Activated CD4-positive, alpha-beta T cell treated with anti-CD3 and anti-CD28 coated beads, Interleukin-2, amount 50 U/mL, for 48 hours (primary cell): ENCODE measurements around the gene THRB.

Experiments
- DNase-seq, 2 experiments: peaks; one replicate each; pipeline ENCODE4 v3.0.0-alpha.2; 2020

Gene THRB

GRCh38 chr3:24372559-24373197 lies 122.0 kb downstream of the THRB start:
- no peak for DNase-seq

DNA sequence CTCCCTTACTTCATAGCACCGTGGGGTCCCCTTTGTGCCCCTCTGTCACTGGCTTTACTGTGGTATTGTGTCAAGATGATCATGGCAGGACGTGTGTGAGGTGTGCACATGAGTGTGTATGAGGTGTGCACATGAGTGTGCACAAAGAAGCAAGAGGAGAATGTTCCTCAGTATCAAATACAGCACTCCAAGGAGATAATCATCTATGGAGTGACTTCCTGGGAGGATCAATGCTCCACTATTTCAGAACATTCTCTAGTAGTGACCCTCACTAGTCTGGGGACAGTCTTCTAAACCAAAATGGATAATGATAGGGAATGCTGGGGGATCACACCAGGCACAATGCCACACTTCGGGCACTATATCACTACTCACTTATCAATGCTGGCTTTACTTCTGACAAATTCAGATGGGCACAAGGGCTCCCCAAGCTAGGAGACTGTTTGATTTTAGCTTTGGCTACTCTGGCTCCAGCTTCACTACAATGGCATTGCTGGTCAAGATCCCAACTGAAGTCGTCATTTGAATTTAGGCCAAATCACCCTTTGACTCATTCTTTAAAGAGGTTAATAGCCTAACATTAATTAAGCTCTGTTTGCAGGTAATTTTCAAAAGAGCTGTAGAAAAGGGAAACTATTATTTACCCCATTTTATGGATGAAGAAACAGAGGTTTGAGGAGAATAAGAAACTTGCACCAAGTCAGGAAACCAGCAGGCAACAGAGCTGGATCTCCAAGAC lies 124.1 kb downstream of the THRB start:
- DNase-seq = no peak

- no peak for DNase-seq
Measured at GRCh38 chr3:24368605-24369004, 126.0 kb downstream of the THRB start.

- DNase-seq = no peak
Measured at GRCh38 chr3:24367664-24368264, 126.9 kb downstream of the THRB start.

DNA sequence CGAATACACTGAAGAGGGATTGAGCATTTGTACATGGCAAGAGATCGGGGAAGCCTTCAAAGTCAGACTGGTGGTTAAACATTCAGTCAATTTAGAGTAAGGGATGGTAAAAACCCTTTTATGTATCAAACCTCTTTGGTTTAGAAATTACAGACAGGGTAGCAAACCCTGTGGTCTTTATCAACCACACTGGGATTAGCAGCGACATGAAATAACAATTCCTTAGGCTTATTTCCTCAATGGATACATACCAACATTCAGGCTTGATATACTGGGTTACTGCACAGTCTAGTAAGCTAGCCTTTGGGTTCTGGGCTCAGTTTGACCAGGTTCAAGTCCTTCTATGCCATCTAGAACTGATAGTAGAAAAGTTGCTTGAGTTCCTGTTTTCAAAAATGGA lies 127.4 kb downstream of the THRB start:
- DNase-seq = no peak

- DNase-seq = no peak
Measured at GRCh38 chr3:24365168-24365567, 129.5 kb downstream of the THRB start.

DNA sequence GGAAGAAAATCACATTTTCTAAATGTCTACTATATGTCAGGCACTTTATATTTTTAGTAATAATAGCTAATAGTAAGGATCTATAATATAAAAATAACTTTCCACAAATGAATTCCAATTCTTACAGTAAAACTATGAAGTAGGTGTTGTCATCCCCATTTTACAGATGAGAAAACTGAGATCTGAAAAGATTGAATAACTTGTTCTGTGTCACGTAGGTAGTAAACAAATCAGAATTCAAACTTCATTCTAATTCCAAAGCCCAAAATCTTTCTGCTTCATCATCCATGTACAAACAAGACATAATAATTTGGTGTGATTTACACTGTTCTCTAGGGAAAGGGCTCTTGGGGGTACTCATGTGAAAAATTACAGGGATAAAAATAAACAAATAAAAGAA lies 130.3 kb downstream of the THRB start:
- DNase-seq = no peak

DNA sequence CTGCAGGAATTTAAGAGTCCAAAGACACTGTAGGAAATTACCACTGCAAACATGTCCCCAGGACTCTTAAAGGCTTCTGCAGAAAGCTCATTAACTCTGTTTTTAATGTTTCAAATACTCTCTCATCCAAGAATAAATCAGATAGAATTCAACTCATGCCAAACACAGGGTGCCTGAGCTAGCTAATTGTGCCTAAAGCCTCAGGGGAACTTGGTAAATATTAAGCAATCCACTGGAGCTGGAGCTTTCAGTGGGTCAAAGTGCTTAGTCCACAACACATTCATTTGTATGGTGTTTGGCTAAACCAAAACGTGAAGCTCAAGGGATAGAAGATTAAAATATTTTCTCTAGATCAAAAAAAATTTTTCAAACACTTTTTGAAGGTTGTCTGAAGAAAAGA lies 131.4 kb downstream of the THRB start:
- DNase-seq = no peak

DNA sequence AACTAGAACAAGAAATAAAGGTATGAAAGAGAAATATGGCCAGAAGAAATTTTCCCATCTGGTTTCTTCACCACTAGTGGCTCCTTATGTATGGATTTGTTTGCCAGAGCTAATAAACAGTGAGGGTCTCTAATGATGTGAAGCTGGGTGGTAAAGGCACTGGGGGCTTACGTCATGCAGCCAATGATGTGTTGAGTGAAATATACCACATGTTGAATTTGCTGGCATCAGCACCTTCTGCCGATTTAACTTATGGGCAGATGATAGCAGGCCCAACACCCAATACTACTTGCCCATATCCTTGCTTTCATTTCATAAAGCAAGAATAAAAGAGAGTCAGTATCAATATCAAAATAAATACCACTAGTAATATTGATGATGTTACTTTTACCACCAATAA lies 133.0 kb downstream of the THRB start:
- no peak for DNase-seq

- DNase-seq = no peak
Measured at GRCh38 chr3:24360957-24361356, 133.7 kb downstream of the THRB start.

GRCh38 chr3:24359645-24360462 lies 134.8 kb downstream of the THRB start:
- DNase-seq = no peak

DNA sequence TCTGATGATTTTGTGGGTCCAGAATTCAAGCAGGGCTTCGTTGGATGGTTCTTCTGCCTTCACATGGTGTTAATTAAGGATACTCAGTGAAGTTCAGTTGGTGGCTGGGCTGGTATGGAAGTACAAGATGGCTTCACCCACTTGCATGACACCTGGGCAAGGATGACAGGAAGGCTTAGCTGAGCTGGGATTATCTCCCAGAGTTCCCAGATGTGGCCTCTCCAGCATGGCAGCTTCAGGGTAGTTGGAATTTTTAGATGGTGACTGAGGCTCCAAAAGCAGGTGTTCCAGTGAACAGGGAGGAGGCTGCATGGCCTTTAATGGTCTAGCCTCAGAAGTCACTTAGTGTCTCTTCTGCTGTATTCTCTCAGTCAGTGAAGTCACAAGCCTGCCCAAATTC lies 135.5 kb downstream of the THRB start:
- no peak for DNase-seq

DNA sequence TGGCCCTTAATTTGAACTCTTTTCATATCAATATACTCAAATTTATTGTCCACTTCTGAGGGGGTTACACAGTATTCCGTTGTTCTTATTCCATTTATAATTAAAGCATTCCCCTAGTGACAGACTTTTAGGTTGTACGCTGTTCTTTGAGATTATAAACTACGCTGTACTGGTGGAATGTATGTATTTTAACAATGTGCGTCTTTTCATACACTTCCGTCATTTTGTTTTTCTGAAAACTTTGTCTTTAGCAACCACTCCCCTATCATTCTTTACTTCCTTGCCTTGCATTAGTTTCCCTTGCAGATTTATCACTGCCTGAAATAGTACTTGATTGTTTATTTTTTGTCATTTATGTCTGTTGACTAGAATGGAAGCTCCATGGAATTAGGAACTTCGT lies 137.0 kb downstream of the THRB start:
- DNase-seq = no peak

DNA sequence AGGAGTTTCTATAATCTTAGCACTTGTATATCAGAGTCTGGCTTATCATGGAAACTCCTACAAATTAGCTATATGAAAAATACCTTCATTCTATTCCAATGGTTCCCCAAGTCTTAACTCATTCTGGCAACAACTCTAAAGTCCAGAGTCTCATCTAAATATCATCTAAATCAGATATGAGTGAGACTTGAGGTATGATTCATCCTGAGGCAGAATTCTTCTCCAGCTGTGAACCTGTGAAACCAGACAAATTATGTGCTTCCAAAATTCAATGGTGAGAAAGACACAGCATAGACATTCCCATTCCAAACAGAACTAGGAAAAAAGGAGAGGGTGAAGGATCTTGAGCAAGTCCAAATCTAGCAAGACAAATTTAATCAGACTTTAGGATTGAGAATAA lies 138.8 kb downstream of the THRB start:
- DNase-seq = no peak

DNA sequence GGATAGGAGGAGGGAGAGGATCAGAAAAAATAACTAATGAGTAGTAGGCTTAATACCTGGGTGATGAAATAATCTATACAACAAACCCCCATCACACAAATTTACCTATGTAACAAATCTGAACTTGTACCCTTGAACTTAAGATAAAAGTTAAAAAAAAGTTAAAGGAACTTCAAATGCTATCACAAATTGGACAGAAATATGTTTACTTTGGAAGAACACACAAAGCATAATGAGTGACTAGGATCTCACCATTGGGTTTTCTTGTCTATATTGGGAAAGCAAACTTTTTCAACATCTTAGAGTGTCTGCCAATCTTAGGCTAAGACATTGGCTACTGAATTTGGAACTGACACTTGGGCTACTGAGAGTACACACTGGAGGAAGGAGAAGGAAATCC lies 140.4 kb downstream of the THRB start:
- DNase-seq = no peak

- no peak for DNase-seq
Measured at GRCh38 chr3:24352893-24353553, 141.6 kb downstream of the THRB start.

- DNase-seq = no peak
Measured at GRCh38 chr3:24351779-24352469, 142.7 kb downstream of the THRB start.

DNA sequence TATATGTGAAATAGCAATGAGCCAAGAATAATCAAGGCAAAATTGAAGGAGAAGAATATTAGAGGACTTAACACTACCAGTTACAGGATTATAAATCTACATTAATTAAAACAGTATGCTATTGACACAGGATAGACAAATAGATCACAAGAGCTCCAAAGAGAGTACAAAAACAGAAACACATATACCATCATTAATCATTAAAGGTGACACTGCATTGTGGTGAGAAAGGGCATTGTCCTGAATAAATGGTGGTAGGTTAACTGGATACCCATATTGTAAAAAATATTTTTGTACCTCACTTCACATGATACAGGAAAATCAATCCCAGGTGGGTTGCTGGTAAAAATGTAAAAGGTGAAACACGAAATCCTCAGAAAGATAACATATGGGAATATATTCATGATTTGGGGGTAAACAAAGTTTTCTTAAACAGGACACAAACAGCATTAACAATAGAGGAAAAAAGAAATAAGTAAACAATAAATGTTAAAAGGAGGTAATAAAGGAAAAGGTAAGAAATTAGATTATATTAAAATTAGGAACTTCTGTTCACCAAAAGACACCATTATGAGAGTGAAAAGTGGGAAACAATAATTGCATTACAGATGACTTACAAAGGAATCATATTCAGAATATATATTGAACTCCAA lies 145.2 kb downstream of the THRB start:
- no peak for DNase-seq

- no peak for DNase-seq
Measured at GRCh38 chr3:24348348-24348747, 146.3 kb downstream of the THRB start.

DNA sequence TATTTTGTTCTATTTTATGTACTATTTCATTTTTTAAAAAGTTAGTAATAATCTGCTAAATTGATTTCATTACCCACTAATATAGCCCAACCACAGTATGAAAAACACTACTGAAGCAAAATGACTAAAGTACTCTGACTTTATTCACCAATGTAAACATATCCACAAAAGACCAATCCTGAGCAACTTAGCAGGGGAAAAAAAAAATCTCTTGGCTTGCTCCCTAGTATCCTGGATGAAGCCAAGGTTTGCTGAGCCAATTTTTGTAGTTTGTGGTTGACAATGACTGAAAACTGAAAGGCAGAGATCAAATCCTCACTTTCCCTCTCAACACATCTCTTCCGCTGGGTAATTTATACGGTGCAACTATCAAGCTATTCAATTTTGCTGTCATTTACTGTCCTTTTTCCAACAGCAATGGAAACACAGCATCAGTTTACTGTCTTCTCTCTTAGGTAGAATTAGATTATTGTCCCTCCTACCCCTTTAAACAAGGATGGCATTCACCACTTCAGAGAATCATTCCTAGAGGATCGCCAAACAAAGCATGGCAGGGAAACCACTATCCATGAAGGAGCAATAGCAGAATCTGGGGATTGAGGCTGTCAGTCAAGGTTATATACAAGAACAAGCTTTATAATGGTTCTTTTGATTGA lies 149.7 kb downstream of the THRB start:
- DNase-seq = no peak

DNA sequence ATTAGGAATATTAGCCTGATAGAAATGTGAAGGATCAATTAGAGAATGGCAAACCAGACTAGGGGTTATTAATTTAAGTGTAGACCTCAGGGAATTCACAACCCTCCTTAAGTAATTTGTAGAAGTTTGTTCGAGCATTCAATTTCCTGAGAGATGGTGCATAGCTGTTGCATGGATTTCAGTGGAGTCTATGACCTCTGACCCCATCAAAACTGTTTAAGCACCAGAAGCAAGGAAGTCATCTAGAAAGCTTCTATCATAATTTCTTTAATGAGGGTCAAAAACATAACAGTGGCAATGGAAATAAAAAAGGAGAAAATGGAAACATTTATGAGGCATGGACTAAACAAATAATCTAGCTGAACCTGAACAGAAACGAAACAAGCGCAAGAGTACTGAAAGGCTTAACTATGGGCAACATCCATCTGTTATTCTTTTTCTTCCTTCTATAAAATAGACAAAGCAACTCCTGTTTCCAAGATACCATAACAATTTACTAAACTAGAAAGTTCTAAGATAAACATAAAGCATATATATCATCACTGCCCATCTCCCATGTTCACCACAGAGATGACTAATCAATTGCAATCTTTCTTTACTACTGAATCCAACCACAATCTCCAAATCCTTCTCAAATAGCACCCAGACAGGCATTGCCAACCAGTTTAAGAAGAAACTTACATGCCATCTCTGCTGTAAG lies 151.4 kb downstream of the THRB start:
- no peak for DNase-seq
